HepG2 (cell line): ENCODE results near the gene WBP1. TPM values are rescaled to one million over a fixed set of nuclear protein-coding genes. Genes with fewer than 3 reads are reported as not detected.

Source experiments
- CBX2 ChIP-seq, 2 experiments: fragments of 200-600 bp in 1 of 2; sonication (generic); formaldehyde crosslinking in 1 of 2; IDR thresholded peaks; 2 replicates each; pipeline versions ENCODE4 v1.7.0 to v1.8.1; 2018 to 2022; ENCODE audit warnings: low read depth in 2 of 2, low read length in 1 of 2, mild to moderate bottlenecking in 1 of 2, missing genetic modification reagents in 1 of 2
- CEBPG ChIP-seq: IDR thresholded peaks from 2 replicates; pipeline ENCODE4 v1.6.1; 2016
- CREB1 ChIP-seq, 2 experiments: fragments of 450-650 bp in 1 of 2; IDR thresholded peaks; 2 replicates each; pipeline ENCODE4 v1.6.1; 2016 to 2017; ENCODE audit warnings: control low read depth in 1 of 2, mild to moderate bottlenecking in 1 of 2, missing compliant biosample characterization in 1 of 2, missing genetic modification characterization in 1 of 2
- E2F5 ChIP-seq: sonication (generic); formaldehyde crosslinking; conservative IDR thresholded peaks from 2 replicates; pipeline ENCODE4 v1.4.0; 2020; ENCODE audit warnings: missing genetic modification reagents
- EEA1 ChIP-seq: sonication (generic); formaldehyde crosslinking; IDR thresholded peaks from 2 replicates; pipeline ENCODE4 v1.5.1; 2020; ENCODE audit warnings: mild to moderate bottlenecking, missing genetic modification reagents, borderline replicate concordance
- ESRRA ChIP-seq: sonication (generic); formaldehyde crosslinking; IDR thresholded peaks from 2 replicates; pipeline ENCODE4 v1.5.1; 2020; ENCODE audit warnings: mild to moderate bottlenecking, low read depth, missing genetic modification reagents
- GMEB1 ChIP-seq: sonication (generic); formaldehyde crosslinking; IDR thresholded peaks from 2 replicates; pipeline ENCODE4 v1.5.1; 2020; ENCODE audit warnings: missing genetic modification reagents, mild to moderate bottlenecking, borderline replicate concordance
- HINFP ChIP-seq: sonication (generic); formaldehyde crosslinking; IDR thresholded peaks from 2 replicates; pipeline ENCODE4 v1.4.0; 2020; ENCODE audit warnings: low read depth, mild to moderate bottlenecking, missing genetic modification reagents
- HMGA1 ChIP-seq: sonication (generic); formaldehyde crosslinking; conservative IDR thresholded peaks from 2 replicates; pipeline ENCODE4 v1.4.0; 2020; ENCODE audit warnings: missing genetic modification reagents
- KAT7 ChIP-seq: IDR thresholded peaks from 2 replicates; pipeline ENCODE4 v1.6.1; 2018; ENCODE audit warnings: borderline replicate concordance, missing compliant biosample characterization
- KDM2A ChIP-seq: sonication (generic); formaldehyde crosslinking; IDR thresholded peaks from 2 replicates; pipeline ENCODE4 v1.4.0; 2020; ENCODE audit warnings: low read depth, missing genetic modification reagents, borderline replicate concordance
- KDM6A ChIP-seq: IDR thresholded peaks from 2 replicates; pipeline ENCODE4 v1.6.1; 2016; ENCODE audit warnings: low read depth
- MIXL1 ChIP-seq: IDR thresholded peaks from 2 replicates; pipeline ENCODE4 v1.6.1; 2016
- MZF1 ChIP-seq: sonication (generic); formaldehyde crosslinking; IDR thresholded peaks from 2 replicates; pipeline ENCODE4 v1.8.1; 2023; ENCODE audit warnings: mild to moderate bottlenecking, missing genetic modification reagents, borderline replicate concordance
- NBN ChIP-seq: fragments of 450-650 bp; conservative IDR thresholded peaks from 2 replicates; pipeline ENCODE4 v1.6.1; 2017
- RARA ChIP-seq: IDR thresholded peaks from 2 replicates; pipeline ENCODE4 v1.6.1; 2016; ENCODE audit warnings: missing genetic modification reagents, missing compliant biosample characterization
- RBM39 ChIP-seq: fragments of 200-400 bp; formaldehyde crosslinking; IDR thresholded peaks from one replicate; pipeline ENCODE4 v1.6.1; 2018; ENCODE audit warnings: antibody characterized with exemption, mild to moderate bottlenecking, low read depth, low read length; ENCODE audit not compliant: poor library complexity, severe bottlenecking
- SMC3 ChIP-seq: IDR thresholded peaks from 2 replicates; pipeline ENCODE4 v1.6.1; 2011; ENCODE audit warnings: low read length, improper control_type of control experiment
- UBTF ChIP-seq: sonication (generic); formaldehyde crosslinking; IDR thresholded peaks from 2 replicates; pipeline ENCODE4 v1.4.0; 2020; ENCODE audit warnings: mild to moderate bottlenecking, missing genetic modification reagents
- ZNF253 ChIP-seq: sonication (generic); formaldehyde crosslinking; IDR thresholded peaks from 2 replicates; pipeline ENCODE4 v1.8.0; 2022; ENCODE audit warnings: mild to moderate bottlenecking, missing genetic modification reagents, borderline replicate concordance
- ZNF383 ChIP-seq: sonication (generic); formaldehyde crosslinking; IDR thresholded peaks from 2 replicates; pipeline ENCODE4 v1.4.0; 2020; ENCODE audit warnings: missing genetic modification reagents, mild to moderate bottlenecking, borderline replicate concordance
- ZSCAN31 ChIP-seq: sonication (generic); formaldehyde crosslinking; IDR thresholded peaks from 2 replicates; pipeline ENCODE4 v1.5.0; 2020; ENCODE audit warnings: low read depth, mild to moderate bottlenecking, missing genetic modification reagents
- polyA plus RNA-seq, 8 experiments: library from polyadenylated mRNA; depleted of rRNA in 3 of 8; stranded (reverse) in 7 of 8; unstranded in 1 of 8; fragments of >200 nt; fragmentation: Illumina TruSeq in 4 of 8; extraction: Trizol in 4 of 8; gene quantifications; 2 replicates each; pipeline versions ENCODE4 v1.2.1 to v1.2.3, GENCODE V29; 2011 to 2016; ENCODE audit warnings: low read depth in 4 of 8, missing spikeins in 1 of 8, mixed read lengths in 1 of 8; ENCODE audit not compliant: insufficient read depth in 1 of 8
- total RNA-seq, 5 experiments: library from RNA; depleted of rRNA; stranded (reverse); fragments of >200 nt; fragmentation: Illumina TruSeq; extraction: Trizol; gene quantifications; 2 replicates each; pipeline ENCODE4 v1.2.3, GENCODE V29; 2016; ENCODE audit warnings: low read depth in 1 of 5

Gene WBP1
- total and polyA plus RNA-seq, 2 of the 13 experiments (the other 11 are each of a cell fraction or from before 2014, with no cell fraction given), result 38.8 to 85.7 TPM

GRCh38 chr2:74440378-74441169 is 17.7 kb upstream of the WBP1 start (continued):
- TF ChIP-seq HINFP (peak; percentile 80), HMGA1 (CRISPR knock-in tag) (no peak), KAT7 (CRISPR knock-in tag) (peak; percentile 89), EEA1 (CRISPR knock-in tag) (no peak), KDM2A (peak; percentile 92), RBM39 (peak; percentile 82), CBX2 (IDR thresholded peaks at IDR 0.05; ENCODE audit: low read depth, low read length) (no peak), CBX2 (CRISPR knock-in tag; IDR thresholded peaks at IDR 0.05; ENCODE audit: low read depth) (peak; percentile 80), RARA (CRISPR knock-in tag) (peak; percentile 59), ZNF253 (CRISPR knock-in tag) (peak; percentile 84; the same call in 1 of the 2 replicates), NBN (no peak), UBTF (peak; percentile 90), ESRRA (CRISPR knock-in tag) (peak; percentile 96), KDM6A (CRISPR knock-in tag) (no peak; the same call in 1 of the 2 replicates), ZSCAN31 (CRISPR knock-in tag) (no peak; the same call in none of the 2 replicates), E2F5 (CRISPR knock-in tag) (no peak), SMC3 (no peak; the same call in 1 of the 2 replicates), MIXL1 (CRISPR knock-in tag) (peak; percentile 31; the same call in 1 of the 2 replicates), CEBPG (CRISPR knock-in tag) (no peak; the same call in 1 of the 2 replicates), ZNF383 (CRISPR knock-in tag) (peak; percentile 54; the same call in 1 of the 2 replicates), CREB1 (IDR thresholded peaks at IDR 0.05) (no peak), CREB1 (CRISPR knock-in tag; IDR thresholded peaks at IDR 0.05) (peak; percentile 81), GMEB1 (CRISPR knock-in tag) (peak; percentile 68; the same call in 1 of the 2 replicates), MZF1 (CRISPR knock-in tag) (0 out of 2 replicates have a peak, but pooled peaks have one; percentile 41)
